HG02973 (cell line): ENCODE results near the gene KLF15.
"Not testable (repeated sequence)": the region's sequence is repeated elsewhere in the genome, so short reads cannot be mapped to it uniquely, and the experiment has no call there.

Source experiments
- ATAC-seq: cut with Tn5 transposase; IDR thresholded peaks from one replicate; pipeline ENCODE4 v1.9.1; 2021; ENCODE audit warnings: moderate library complexity; ENCODE audit not compliant: unreplicated experiment

Gene KLF15

GRCh38 chr3:126348308-126348920, 8.8 kb downstream of the KLF15 start:
- ATAC-seq: no peak

- ATAC-seq: no peak
Measured at GRCh38 chr3:126347543-126348161, 9.6 kb downstream of the KLF15 start.

- no peak for ATAC-seq
Measured at GRCh38 chr3:126346466-126346865, 10.7 kb downstream of the KLF15 start.

GRCh38 chr3:126345641-126346460, 11.4 kb downstream of the KLF15 start:
- no peak for ATAC-seq

GRCh38 chr3:126345231-126345630, 12.0 kb downstream of the KLF15 start:
- no peak for ATAC-seq

- ATAC-seq: no peak
Measured at GRCh38 chr3:126344380-126345041, 12.7 kb downstream of the KLF15 start.

GRCh38 chr3:126343649-126344035, 13.6 kb downstream of the KLF15 start:
- no peak for ATAC-seq

- no peak for ATAC-seq
Measured at GRCh38 chr3:126342991-126343648, 14.1 kb downstream of the KLF15 start.

- no peak for ATAC-seq
Measured at GRCh38 chr3:126342211-126342610, 15.0 kb downstream of the KLF15 start.

- no peak for ATAC-seq
Measured at GRCh38 chr3:126341755-126342150, 15.5 kb downstream of the KLF15 start.

- ATAC-seq: no peak
Measured at GRCh38 chr3:126340943-126341754, 16.1 kb downstream of the KLF15 start.

GRCh38 chr3:126340596-126340942, 16.6 kb downstream of the KLF15 start:
- ATAC-seq: no peak

GRCh38 chr3:126340081-126340511, 17.1 kb downstream of the KLF15 start:
- ATAC-seq: no peak

- no peak for ATAC-seq
Measured at GRCh38 chr3:126339466-126339865, 17.7 kb downstream of the KLF15 start.

GRCh38 chr3:126338790-126339288, 18.4 kb downstream of the KLF15 start:
- no peak for ATAC-seq

GRCh38 chr3:126337980-126338651, 19.1 kb downstream of the KLF15 start:
- ATAC-seq: no peak

- not testable (repeated sequence) for ATAC-seq
Measured at GRCh38 chr3:126331812-126332336, 25.3 kb downstream of the KLF15 start.

- ATAC-seq: no peak
Measured at GRCh38 chr3:126329927-126330725, 27.1 kb downstream of the KLF15 start.
